ENCODE results near the gene MAGEA6.

DNA sequence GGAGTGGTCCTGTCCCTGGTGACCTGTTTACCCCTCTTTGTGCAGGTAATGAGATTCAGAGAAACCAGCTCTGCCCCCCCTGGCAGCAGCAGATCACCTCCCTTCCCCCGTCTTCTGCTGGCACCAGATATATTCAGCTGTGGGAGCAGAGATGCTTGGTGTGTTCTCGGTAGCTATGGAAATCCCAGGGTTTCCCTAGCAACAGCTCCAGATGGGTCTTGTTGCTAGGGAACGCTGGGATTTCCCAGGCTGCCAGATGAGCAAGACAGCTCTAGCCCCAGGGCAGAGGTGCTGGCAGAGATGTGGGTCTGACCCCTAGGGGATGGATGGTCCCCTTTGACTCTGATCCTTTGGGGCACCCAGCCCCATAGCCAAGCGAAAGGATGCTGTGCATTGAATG lies 40.9 kb upstream of the MAGEA6 start:
- TF ChIP-seq, protein P1, sequence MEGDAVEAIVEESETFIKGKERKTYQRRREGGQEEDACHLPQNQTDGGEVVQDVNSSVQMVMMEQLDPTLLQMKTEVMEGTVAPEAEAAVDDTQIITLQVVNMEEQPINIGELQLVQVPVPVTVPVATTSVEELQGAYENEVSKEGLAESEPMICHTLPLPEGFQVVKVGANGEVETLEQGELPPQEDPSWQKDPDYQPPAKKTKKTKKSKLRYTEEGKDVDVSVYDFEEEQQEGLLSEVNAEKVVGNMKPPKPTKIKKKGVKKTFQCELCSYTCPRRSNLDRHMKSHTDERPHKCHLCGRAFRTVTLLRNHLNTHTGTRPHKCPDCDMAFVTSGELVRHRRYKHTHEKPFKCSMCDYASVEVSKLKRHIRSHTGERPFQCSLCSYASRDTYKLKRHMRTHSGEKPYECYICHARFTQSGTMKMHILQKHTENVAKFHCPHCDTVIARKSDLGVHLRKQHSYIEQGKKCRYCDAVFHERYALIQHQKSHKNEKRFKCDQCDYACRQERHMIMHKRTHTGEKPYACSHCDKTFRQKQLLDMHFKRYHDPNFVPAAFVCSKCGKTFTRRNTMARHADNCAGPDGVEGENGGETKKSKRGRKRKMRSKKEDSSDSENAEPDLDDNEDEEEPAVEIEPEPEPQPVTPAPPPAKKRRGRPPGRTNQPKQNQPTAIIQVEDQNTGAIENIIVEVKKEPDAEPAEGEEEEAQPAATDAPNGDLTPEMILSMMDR (IDR thresholded peaks at IDR 0.05), result no peak
- TF ChIP-seq POLR2A (IDR thresholded peaks at IDR 0.05), result no peak
